Gastroesophageal sphincter (tissue), 3 donors: ENCODE data around the gene YIF1B.

ENCODE experiments used
- CTCF ChIP-seq, 4 experiments: fragments of 200-600 bp in 2 of 4; fragments of 450-650 bp in 2 of 4; sonication (generic) in 1 of 4; IDR thresholded peaks; one replicate each; pipeline ENCODE4 v1.5.1; 2017 to 2019; ENCODE audit warnings: antibody characterized with exemption in 4 of 4, mild to moderate bottlenecking in 2 of 4, moderate library complexity in 2 of 4
- POLR2AphosphoS5 ChIP-seq: sonication (generic); formaldehyde crosslinking; IDR thresholded peaks from one replicate; pipeline ENCODE4 v1.6.1; 2017; ENCODE audit warnings: antibody characterized with exemption

- no peak for TF ChIP-seq POLR2AphosphoS5
- no peak for TF ChIP-seq CTCF (IDR thresholded peaks at IDR 0.05)
These were observed 30.2 kb downstream of the YIF1B start for GRCh38 chr19:38285567-38285966.
